Small intestine (tissue), 7 donors: ENCODE data around the gene ARHGEF25. TPM values are rescaled to one million over a fixed set of nuclear protein-coding genes. Genes with fewer than 3 reads are reported as not detected.
A peak's percentile ranks its signal among the peaks of the same experiment; 100 is the strongest.
"Not testable (repeated sequence)": the region's sequence is repeated elsewhere in the genome, so short reads cannot be mapped to it uniquely, and the experiment has no call there.

Experiments used
- DNase-seq, 2 donors: peaks; one replicate each; pipeline versions ENCODE4 v3.0.0 to v3.0.0-alpha.2; 2013
- FAIRE-seq: peaks from 2 replicates; lab custom pipeline; 2012; peaks lifted over from hg19 to GRCh38; lab: Jason Lieb, UNC
- H3K27ac ChIP-seq, 3 donors: one replicate each; pipeline ENCODE4 v1.5.1; 2013; ENCODE audit warnings: low read length in 2 of 3, mild to moderate bottlenecking in 2 of 3, control low read depth in 1 of 3, inconsistent platforms in 1 of 3, low read depth in 1 of 3, moderate library complexity in 1 of 3
- H3K27me3 ChIP-seq, 3 donors: one replicate each; pipeline ENCODE4 v1.6.1; 2013; ENCODE audit warnings: low read length in 3 of 3, inconsistent platforms in 1 of 3; ENCODE audit not compliant: control insufficient read depth in 3 of 3, insufficient read depth in 3 of 3
- H3K36me3 ChIP-seq, 3 donors: one replicate each; pipeline ENCODE4 v1.6.1; 2013; ENCODE audit warnings: low read length in 3 of 3, inconsistent platforms in 1 of 3, low read depth in 1 of 3, mild to moderate bottlenecking in 1 of 3, moderate library complexity in 1 of 3; ENCODE audit not compliant: control insufficient read depth in 3 of 3, insufficient read depth in 2 of 3
- H3K4me1 ChIP-seq, 3 donors: one replicate each; pipeline ENCODE4 v1.6.1; 2013; ENCODE audit warnings: low read length in 2 of 3, inconsistent platforms in 1 of 3, low read depth in 1 of 3, mild to moderate bottlenecking in 1 of 3, moderate library complexity in 1 of 3; ENCODE audit not compliant: control insufficient read depth in 3 of 3, insufficient read depth in 2 of 3
- H3K4me3 ChIP-seq, 3 donors: one replicate each; pipeline ENCODE4 v1.5.1; 2013; ENCODE audit warnings: low read length in 3 of 3, control low read depth in 1 of 3, inconsistent platforms in 1 of 3, low read depth in 1 of 3, mild to moderate bottlenecking in 1 of 3, moderate library complexity in 1 of 3
- H3K9me3 ChIP-seq, 2 donors: one replicate each; pipeline ENCODE4 v1.6.1; 2013; ENCODE audit warnings: low read depth in 1 of 2, low read length in 1 of 2; ENCODE audit not compliant: control insufficient read depth in 2 of 2, insufficient read depth in 1 of 2
- whole genome bisulfite sequencing, 3 donors: extraction: QIAGEN DNeasy Blood & Tissue Kit; methylation state at CpG; one replicate each; pipeline ENCODE4 v1.1.7; 2013; 5-methylcytosine and 5-hydroxymethylcytosine counted together
- polyA plus RNA-seq, 4 donors: library from polyadenylated mRNA; stranded (reverse) in 3 of 4; unstranded in 1 of 4; fragments of 200-250 nt in 3 of 4; fragments of 120-200 nt in 1 of 4; gene quantifications; one replicate each; pipeline versions ENCODE4 v1.2.1 to v1.2.3, GENCODE V29; 2013
- donor health status: healthy with polysubstance abuse.
- donor health status: control.
- donor health status: control.
- donor health status: Bipolar disorder and iron deficiency.
- donor health status: healthy.

The ARHGEF25 gene
- polyA plus RNA-seq, 4 donors, result 4.6 to 11.8 (median 6.0) TPM; not detected in 1

DNA sequence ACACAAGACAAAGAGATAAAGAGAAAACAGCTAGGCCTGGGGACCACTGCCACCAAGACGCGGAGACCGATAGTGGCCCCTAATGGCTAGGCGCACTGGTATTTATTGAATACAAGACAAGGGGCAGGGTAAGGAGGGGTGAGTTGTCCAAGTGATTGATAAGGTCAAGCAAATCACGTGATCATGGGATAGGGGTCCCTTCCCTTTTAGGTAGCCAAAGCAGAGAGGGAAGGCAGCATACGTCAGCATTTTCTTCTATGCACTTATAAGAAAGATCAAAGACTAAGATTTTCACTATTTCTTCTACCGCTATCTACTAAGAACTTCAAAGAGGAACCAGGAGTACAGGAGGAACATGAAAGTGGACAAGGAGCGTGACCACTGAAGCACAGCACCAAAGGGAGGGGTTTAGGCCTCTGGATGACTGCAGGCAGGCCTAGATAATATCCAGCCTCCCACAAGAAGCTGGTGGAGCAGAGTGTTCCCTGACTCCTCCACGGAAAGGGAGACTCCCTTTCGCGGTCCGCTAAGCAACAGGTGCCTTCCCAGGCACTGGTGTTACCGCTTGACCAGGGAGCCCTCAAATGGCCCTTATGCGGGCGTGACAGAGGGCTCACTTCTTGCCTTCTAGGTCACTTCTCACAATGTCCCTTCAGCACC is 22.2 kb upstream of the ARHGEF25 start:
- not testable (repeated sequence) for FAIRE-seq

DNA sequence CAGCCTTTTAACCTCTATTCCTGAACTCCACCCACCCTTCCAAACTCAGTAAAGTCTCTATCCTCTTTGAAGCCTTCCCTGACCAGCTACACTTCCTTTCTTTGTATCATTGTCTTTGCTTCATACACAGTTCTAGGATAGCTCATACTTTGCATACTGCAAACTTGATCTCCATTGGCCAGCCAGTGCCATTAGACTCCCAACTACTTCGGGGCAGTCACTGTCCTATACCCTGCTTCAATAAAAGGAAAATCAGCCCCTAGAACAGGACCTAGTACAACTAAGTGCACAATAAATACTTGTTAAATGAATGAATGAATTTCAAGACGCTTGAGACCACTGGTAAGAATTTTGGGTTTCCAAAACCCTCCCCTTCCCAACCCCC is 20.8 kb upstream of the ARHGEF25 start:
- peaks cover 3 to 9% (median 7%) of the 10 kb centered on the region in 3 donors for H3K4me1 ChIP-seq
- FAIRE-seq (no peak), DNase-seq (no peak)
- H3K4me3 ChIP-seq, result peak overlapping the region in 2 of 3 donors; percentile 73 to 81
- WGBS, 3 donors, result 11 to 18% (median 14%) methylated on average over 2 of the region's 2 CpGs
- H3K27ac ChIP-seq, result peak overlapping the region in 1 of 3 donors; percentile 59
- H3K9me3 ChIP-seq, result no peaks in the 10 kb centered on the region
- peaks cover 0 to 3% (median 2%) of the 10 kb centered on the region in 3 donors for H3K36me3 ChIP-seq
- peaks cover 0 to 22% (median 0%) of the 10 kb centered on the region in 3 donors for H3K27me3 ChIP-seq

More for the DNA sequence above, 22.2 kb upstream of the ARHGEF25 start:
- H3K9me3 ChIP-seq, H3K4me3 ChIP-seq, H3K27ac ChIP-seq, H3K4me1 ChIP-seq, DNase-seq, H3K36me3 ChIP-seq: not testable (repeated sequence)
- peaks cover 0 to 30% (median 0%) of the 10 kb centered on the region in 3 donors for H3K27me3 ChIP-seq
- 88 to 92% (median 90%) methylated on average over 15 of the region's 15 CpGs for WGBS, 3 donors

DNA sequence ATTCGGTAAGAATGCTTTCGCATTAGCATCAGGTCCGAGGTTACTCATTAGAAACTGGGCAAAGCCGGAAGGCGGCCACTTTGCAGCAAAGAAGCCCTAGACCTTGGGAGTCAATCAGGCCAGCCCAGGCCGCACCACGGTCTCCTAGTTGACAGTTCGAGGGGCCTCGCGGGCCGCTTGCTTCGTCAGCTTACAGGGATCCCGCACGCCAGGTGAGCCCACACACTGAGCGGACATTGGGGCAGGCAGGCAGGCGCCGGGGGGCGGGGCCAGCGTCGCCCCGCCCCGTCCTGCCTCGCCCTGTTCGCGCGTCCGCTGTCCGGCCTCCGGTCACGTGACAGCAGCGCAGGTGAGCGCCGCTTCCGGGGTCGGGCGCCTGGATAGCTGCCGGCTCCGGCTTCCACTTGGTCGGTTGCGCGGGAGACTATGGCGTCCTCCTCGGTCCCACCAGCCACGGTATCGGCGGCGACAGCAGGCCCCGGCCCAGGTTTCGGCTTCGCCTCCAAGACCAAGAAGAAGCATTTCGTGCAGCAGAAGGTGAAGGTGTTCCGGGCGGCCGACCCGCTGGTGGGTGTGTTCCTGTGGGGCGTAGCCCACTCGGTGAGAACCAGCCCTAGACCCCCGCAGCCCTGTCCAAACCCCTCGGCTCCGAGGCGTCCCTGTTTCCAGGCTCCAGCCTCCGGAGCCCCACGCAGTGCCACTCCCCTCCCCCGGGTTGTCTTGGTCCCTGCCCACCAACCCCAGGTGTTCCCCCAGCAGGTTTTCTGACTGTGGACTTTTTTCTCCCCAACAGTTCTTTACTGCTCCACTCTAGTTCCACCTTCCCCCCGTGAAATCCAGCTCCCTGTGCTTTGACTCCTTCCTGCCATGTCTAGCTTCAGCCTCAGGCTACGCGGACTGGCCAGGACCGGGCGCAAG is 20.1 kb upstream of the ARHGEF25 start, which contains the start of gene PIP4K2C:
PIP4K2C (plus strand) TSS at position 329 of the 918 bp plus-strand sequence; CDS start at position 427, 98 bp downstream.
- 1% methylated on average over 64 to 69 of the region's 69 CpGs for WGBS, 3 donors
- Histone ChIP-seq H3K36me3 (peaks cover 0 to 9% (median 2%) of the 10 kb centered on the region in 3 donors), H3K27ac (peak within 1 kb of the TSS in 2 of 3 donors; percentile 59 to 87), H3K4me1 (peaks cover 3 to 9% (median 7%) of the 10 kb centered on the region in 3 donors), H3K27me3 (peaks cover 0 to 18% (median 0%) of the 10 kb centered on the region in 3 donors), H3K4me3 (peak within 1 kb of the TSS; percentile 73 to 86 (median 81)), H3K9me3 (no peaks in the 10 kb centered on the region)
- DNase-seq (peak; percentile 90 to 93), FAIRE-seq (no peak)

DNA sequence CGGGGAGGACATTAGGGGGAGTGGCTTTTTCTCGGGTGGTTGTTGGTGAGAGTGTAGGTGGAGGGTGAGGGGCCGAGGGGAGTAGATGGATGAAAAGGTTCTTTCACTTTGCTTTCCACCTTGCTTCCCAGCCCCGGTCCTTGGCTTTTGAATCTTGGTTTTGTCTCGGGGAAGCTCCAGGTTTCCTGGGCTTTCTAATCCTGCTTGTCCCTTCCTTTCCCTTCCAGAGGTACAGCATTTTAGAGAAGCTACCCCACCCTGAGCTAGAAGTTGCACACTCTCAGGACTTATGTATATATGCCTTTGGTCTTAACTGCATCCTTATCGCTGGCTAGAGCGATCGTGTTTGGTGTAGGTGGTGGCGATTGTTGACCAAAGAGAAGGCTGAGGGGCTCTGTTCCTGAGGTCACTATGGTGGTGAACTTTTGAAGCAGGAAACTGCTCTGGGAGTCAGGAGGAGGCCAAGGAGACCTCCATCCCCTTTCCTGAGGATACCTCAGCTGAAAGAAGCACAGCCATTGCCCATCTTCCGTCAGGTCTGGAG is 19.4 kb upstream of the ARHGEF25 start:
- peaks cover 0 to 14% (median 0%) of the 10 kb centered on the region in 3 donors for H3K27me3 ChIP-seq
- H3K9me3 ChIP-seq, result no peaks in the 10 kb centered on the region
- H3K4me3 ChIP-seq, result peak overlapping the region; percentile 73 to 86 (median 81)
- FAIRE-seq (no peak), DNase-seq (no peak)
- peaks cover 3 to 9% (median 7%) of the 10 kb centered on the region in 3 donors for H3K4me1 ChIP-seq
- peak overlapping the region in 1 of 3 donors; percentile 29 for H3K27ac ChIP-seq
- 20 to 35% (median 33%) methylated on average over 10 of the region's 10 CpGs for WGBS, 3 donors
- peaks cover 2 to 11% (median 4%) of the 10 kb centered on the region in 3 donors for H3K36me3 ChIP-seq

DNA sequence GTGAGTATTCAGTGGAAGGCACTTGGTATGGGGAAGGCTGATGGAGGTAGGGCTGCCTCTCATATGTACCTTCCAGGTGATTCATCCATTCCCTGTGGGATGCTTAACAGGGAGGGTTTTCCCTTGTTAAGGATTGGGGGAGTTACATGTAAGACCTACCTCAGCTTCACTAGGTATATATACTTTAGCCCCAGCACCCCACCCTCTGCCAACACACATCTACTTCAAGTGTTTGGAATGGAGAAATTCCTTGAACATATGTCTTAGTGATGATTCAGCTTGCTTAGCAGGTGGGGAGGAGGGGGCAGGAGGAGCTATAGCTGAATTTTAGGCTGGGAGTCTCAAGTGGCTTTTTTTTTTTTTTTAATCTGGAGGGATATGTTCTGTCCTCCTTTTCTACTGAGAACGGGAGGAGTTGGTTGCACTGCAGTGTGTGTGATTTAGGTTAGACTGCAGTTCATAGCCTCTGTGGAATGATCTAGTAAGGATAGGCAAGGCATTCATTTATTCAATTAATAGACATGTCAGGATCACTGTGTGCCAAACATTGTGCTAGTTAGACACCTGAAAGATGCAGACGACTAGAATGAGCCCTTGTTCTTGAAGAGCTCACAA is 18.6 kb upstream of the ARHGEF25 start:
- no peak for FAIRE-seq
- WGBS, 3 donors, result 61 to 79% (median 71%) methylated on average over 2 of the region's 2 CpGs
- no peaks in the 10 kb centered on the region for H3K9me3 ChIP-seq
- H3K27me3 ChIP-seq, result peaks cover 0 to 9% (median 0%) of the 10 kb centered on the region in 3 donors
- DNase-seq, result no peak
- H3K4me3 ChIP-seq, result no peak overlapping the region
- peaks cover 5 to 11% (median 8%) of the 10 kb centered on the region in 3 donors for H3K36me3 ChIP-seq
- H3K27ac ChIP-seq, result no peak overlapping the region
- peaks cover 3 to 9% (median 7%) of the 10 kb centered on the region in 3 donors for H3K4me1 ChIP-seq

DNA sequence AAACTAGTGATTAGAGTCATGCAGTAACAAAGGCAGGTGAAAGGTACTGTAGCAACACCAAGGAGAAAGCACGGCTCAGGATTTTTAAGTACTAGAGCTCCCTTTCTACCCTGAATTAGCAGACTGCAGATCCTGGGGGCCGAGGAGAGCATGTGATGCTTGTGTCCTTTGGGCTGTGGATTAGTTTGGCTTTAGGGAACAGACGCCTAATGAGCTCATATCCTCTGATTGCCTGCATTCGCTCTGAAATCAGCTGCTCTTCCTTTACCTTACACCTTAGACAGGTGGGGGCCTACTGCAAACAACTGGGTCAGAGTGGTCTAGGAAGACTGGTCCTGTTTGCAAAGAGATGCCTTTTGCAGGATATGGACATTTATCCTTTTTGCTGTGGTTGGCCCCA is 18.0 kb upstream of the ARHGEF25 start:
- FAIRE-seq, result no peak
- no peak overlapping the region for H3K4me3 ChIP-seq
- no peak for DNase-seq
- WGBS, 3 donors, result 87 to 94% (median 88%) methylated on average over 4 of the region's 4 CpGs
- peaks cover 3 to 9% (median 7%) of the 10 kb centered on the region in 3 donors for H3K4me1 ChIP-seq
- no peaks in the 10 kb centered on the region for H3K9me3 ChIP-seq
- H3K27me3 ChIP-seq, result peaks cover 0 to 4% (median 0%) of the 10 kb centered on the region in 3 donors
- H3K36me3 ChIP-seq, result peaks cover 5 to 14% (median 8%) of the 10 kb centered on the region in 3 donors
- no peak overlapping the region for H3K27ac ChIP-seq

DNA sequence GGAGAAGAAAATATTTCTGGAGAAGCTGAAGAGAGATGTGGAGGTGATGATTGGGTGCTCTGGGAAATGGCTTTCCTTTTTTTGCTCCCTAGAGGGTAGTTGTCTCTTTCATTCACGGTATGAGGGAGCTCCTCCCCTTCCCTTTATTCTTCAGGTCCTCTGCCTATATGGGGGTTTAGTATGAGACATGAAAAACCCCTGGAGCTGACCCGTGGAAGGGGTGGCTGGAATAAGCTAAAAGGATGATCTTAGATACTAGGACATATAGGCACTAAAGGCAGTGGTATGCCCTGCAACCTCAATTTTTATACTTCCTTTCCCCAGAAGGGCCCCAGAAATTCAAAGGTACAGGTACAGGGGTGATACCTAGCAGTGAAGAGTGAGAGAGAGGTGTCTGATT is 10.8 kb upstream of the ARHGEF25 start:
- DNase-seq (no peak), FAIRE-seq (no peak)
- Histone ChIP-seq H3K27ac (no peak overlapping the region), H3K4me1 (peaks cover 0 to 14% (median 0%) of the 10 kb centered on the region in 3 donors), H3K9me3 (no peaks in the 10 kb centered on the region), H3K36me3 (peaks cover 11 to 38% (median 14%) of the 10 kb centered on the region in 3 donors), H3K27me3 (peaks cover 0 to 4% (median 0%) of the 10 kb centered on the region in 3 donors), H3K4me3 (no peak overlapping the region)
- 70 to 87% (median 74%) methylated on average over 2 of the region's 2 CpGs for WGBS, 3 donors
